B cell (primary cell): Measurements from ENCODE around the gene ATP5PB. TPM values are rescaled to one million over a fixed set of nuclear protein-coding genes. Genes with fewer than 3 reads are reported as not detected.

ENCODE experiments used
- ATAC-seq: fragments of 200-7000 bp; cut with Tn5 transposase; one replicate; pipeline ENCODE4 v1.10.0; 2021; ENCODE audit warnings: low read depth, mild to moderate bottlenecking, moderate number of reproducible peaks, moderate library complexity
- CTCF ChIA-PET: fragments of 350-600 bp; sonication (Branson Sonifier 250); formaldehyde crosslinking; loops from one replicate; lab custom pipeline; 2021; ENCODE audit warnings: antibody characterized with exemption, inconsistent platforms; lab: Charles Lee
- POLR2A ChIA-PET: fragments of 350-600 bp; sonication (Branson Sonifier 250); formaldehyde crosslinking; loops from one replicate; lab custom pipeline; 2021; ENCODE audit warnings: antibody characterized with exemption; lab: Charles Lee
- DNase-seq: peaks from one replicate; pipeline ENCODE4 v3.0.0; 2013
- H2AFZ ChIP-seq: 2 replicates; pipeline ENCODE4 v1.6.1; 2012; ENCODE audit warnings: mild to moderate bottlenecking, low read depth, low read length; ENCODE audit not compliant: insufficient read depth, poor library complexity, severe bottlenecking
- H3K27ac ChIP-seq, 2 donors: 1 replicate in 1 of 2; 2 replicates in 1 of 2; pipeline ENCODE4 v1.5.1; 2012 to 2013; ENCODE audit warnings: low read length in 2 of 2, mild to moderate bottlenecking in 2 of 2, moderate library complexity in 1 of 2
- H3K27me3 ChIP-seq, 4 experiments: fragments of 200-600 bp in 1 of 4; sonication (generic) in 1 of 4; replicated peaks in 1 of 4; 1 replicate in 2 of 4; 2 replicates in 2 of 4; pipeline versions ENCODE4 v1.6.1 to v1.7.0; 2013 to 2016; ENCODE audit warnings: low read length in 3 of 4, mild to moderate bottlenecking in 2 of 4, mixed read lengths in 1 of 4, moderate library complexity in 1 of 4; ENCODE audit not compliant: insufficient read depth in 4 of 4, control insufficient read depth in 3 of 4; ENCODE audit errors: control extremely low read depth in 1 of 4
- H3K36me3 ChIP-seq, 2 experiments: replicated peaks in 1 of 2; 1 replicate in 1 of 2; 2 replicates in 1 of 2; pipeline versions ENCODE4 v1.6.1 to v1.7.1; 2013; ENCODE audit warnings: low read length in 1 of 2; ENCODE audit not compliant: insufficient read depth in 2 of 2, control insufficient read depth in 1 of 2; ENCODE audit errors: control extremely low read depth in 1 of 2, extremely low read depth in 1 of 2
- H3K4me1 ChIP-seq, 2 donors: fragments of 200-600 bp in 1 of 2; sonication (generic) in 1 of 2; 1 replicate in 1 of 2; 2 replicates in 1 of 2; pipeline versions ENCODE4 v1.5.1 to v1.6.1; 2013 to 2017; ENCODE audit warnings: low read length in 2 of 2; ENCODE audit not compliant: control insufficient read depth in 2 of 2, insufficient read depth in 2 of 2
- H3K4me2 ChIP-seq: replicated peaks from 2 replicates; pipeline ENCODE3; 2012; ENCODE audit warnings: mild to moderate bottlenecking, low read depth, low read length; ENCODE audit not compliant: poor library complexity, severe bottlenecking
- H3K4me3 ChIP-seq, 5 experiments: fragments of 200-600 bp in 1 of 5; sonication (generic) in 1 of 5; 1 replicate in 3 of 5; 2 replicates in 2 of 5; pipeline versions ENCODE4 v1.5.1 to v1.7.0; 2011 to 2016; ENCODE audit warnings: low read length in 4 of 5, mild to moderate bottlenecking in 4 of 5, low read depth in 2 of 5, control low read depth in 1 of 5, moderate library complexity in 1 of 5; ENCODE audit not compliant: insufficient read depth in 1 of 5; ENCODE audit errors: control extremely low read depth in 1 of 5, extremely low read depth in 1 of 5
- H3K79me2 ChIP-seq: fragments of 200-600 bp; sonication (generic); one replicate; pipeline ENCODE4 v1.6.0; 2016; ENCODE audit warnings: low read length; ENCODE audit not compliant: control insufficient read depth, insufficient read depth
- H3K9ac ChIP-seq: fragments of 200-600 bp; sonication (generic); 2 replicates; pipeline ENCODE4 v1.6.1; 2017; ENCODE audit warnings: mild to moderate bottlenecking, low read length, moderate library complexity
- H3K9me3 ChIP-seq, 3 donors: one replicate each; pipeline versions ENCODE4 v1.6.1 to v1.7.1; 2013; ENCODE audit warnings: low read length in 2 of 3; ENCODE audit not compliant: control insufficient read depth in 2 of 3, insufficient read depth in 1 of 3; ENCODE audit errors: control extremely low read depth in 1 of 3
- H4K20me1 ChIP-seq: 2 replicates; pipeline ENCODE4 v1.6.0; 2012; ENCODE audit warnings: mild to moderate bottlenecking, low read length; ENCODE audit not compliant: insufficient read depth, control insufficient read depth, poor library complexity, severe bottlenecking
- H3K27ac Mint-ChIP-seq: one replicate; pipeline ENCODE4 v1.8.0; 2021; ENCODE audit warnings: mixed read lengths
- H3K27me3 Mint-ChIP-seq: one replicate; pipeline ENCODE4 v1.8.0; 2021; ENCODE audit warnings: mixed read lengths
- H3K4me1 Mint-ChIP-seq: one replicate; pipeline ENCODE4 v1.8.0; 2021; ENCODE audit warnings: mixed read lengths
- H3K4me3 Mint-ChIP-seq: one replicate; pipeline ENCODE4 v1.8.0; 2021; ENCODE audit warnings: mixed read lengths
- H3K9me3 Mint-ChIP-seq: one replicate; pipeline ENCODE4 v1.8.0; 2022; ENCODE audit warnings: mixed read lengths; ENCODE audit not compliant: insufficient read depth
- CTCF ChIP-seq: fragments of 200-600 bp; IDR thresholded peaks from one replicate; pipeline ENCODE4 v1.8.0; 2022; ENCODE audit warnings: antibody characterized with exemption, mild to moderate bottlenecking
- EZH2 ChIP-seq: IDR thresholded peaks from 2 replicates; pipeline ENCODE4 v1.6.1; 2012; ENCODE audit warnings: borderline replicate concordance, low read depth, mild to moderate bottlenecking, moderate library complexity, low read length; ENCODE audit not compliant: insufficient read depth, poor library complexity, severe bottlenecking
- WGBS: methylation state at CpG from one replicate; pipeline ENCODE4 v1.1.5; 2013; ENCODE audit warnings: missing lambda C conversion rate; ENCODE audit not compliant: insufficient coverage; 5-methylcytosine and 5-hydroxymethylcytosine counted together
- intact Hi-C: fragments of 100-400 bp; cut with micrococcal nuclease; formaldehyde crosslinking; loops from one replicate; pipeline ENCODE4 v1.10.0; 2022
- polyA plus RNA-seq: library from polyadenylated mRNA; depleted of rRNA; stranded (reverse); fragments of >200 nt; gene quantifications from 2 replicates; pipeline ENCODE4 v1.2.3, GENCODE V29; 2012
- total RNA-seq, 2 donors: library from RNA; stranded (reverse); fragments of 120-200 nt in 1 of 2; gene quantifications; 1 replicate in 1 of 2; 2 replicates in 1 of 2; pipeline versions ENCODE4 v1.2.3 to v1.2.4, GENCODE V29; 2013 to 2022

The ATP5PB gene
- total and polyA plus RNA-seq, 2 donors (not counting 1 experiment from before 2014, with no cell fraction given) = 81.2 to 110 TPM

- H3K27ac Mint-ChIP-seq = no peak overlapping the region
- DNase-seq (no peak), ATAC-seq (no peak)
- Histone ChIP-seq H3K4me2 (no peak overlapping the region), H3K27ac (no peak overlapping the region), H3K27me3 (no peaks in the 10 kb centered on the region), H2AFZ (no peak overlapping the region), H3K4me1 (no peaks in the 10 kb centered on the region), H3K79me2 (no peaks in the 10 kb centered on the region), H3K4me3 (no peak overlapping the region), H3K9ac (no peak overlapping the region), H4K20me1 (no peaks in the 10 kb centered on the region), H3K9me3 (no peaks in the 10 kb centered on the region), H3K36me3 (peaks cover 0 to 9% of the 10 kb centered on the region in 2 experiments)
- no CpG with 5 or more reads among the region's 3 CpGs for WGBS
- H3K27me3 Mint-ChIP-seq = peaks cover 5% of the 10 kb centered on the region
- H3K4me1 Mint-ChIP-seq = no peaks in the 10 kb centered on the region
- ChIA-PET CTCF (interaction anchor here (0.7 to 1.1 kb wide), 3 partner anchors 18 to 640 kb away, joined by 3 read pairs; no protein-coding TSS in a partner anchor), POLR2A (no interaction called here)
- H3K4me3 Mint-ChIP-seq = no peak overlapping the region
- TF ChIP-seq CTCF = no peak
- no peak for TF ChIP-seq EZH2
- intact Hi-C loops = no loop called here
- H3K9me3 Mint-ChIP-seq = no peaks in the 10 kb centered on the region
Measured at GRCh38 chr1:111424281-111424680, 25.0 kb upstream of the ATP5PB start.

GRCh38 chr1:111436726-111437125, 12.5 kb upstream of the ATP5PB start:
- Mint-ChIP-seq H3K27ac (no peak overlapping the region), H3K9me3 (no peaks in the 10 kb centered on the region), H3K27me3 (no peaks in the 10 kb centered on the region), H3K4me1 (peaks cover 5% of the 10 kb centered on the region), H3K4me3 (no peak overlapping the region)
- Histone ChIP-seq H3K79me2 (no peaks in the 10 kb centered on the region), H3K27me3 (no peaks in the 10 kb centered on the region), H3K9me3 (no peaks in the 10 kb centered on the region), H3K27ac (peak overlapping the region in 1 of 2 donors; percentile 40), H3K4me3 (no peak overlapping the region), H4K20me1 (no peaks in the 10 kb centered on the region), H3K9ac (no peak overlapping the region), H3K4me2 (no peak overlapping the region), H2AFZ (no peak overlapping the region), H3K4me1 (peaks cover 0 to 4% of the 10 kb centered on the region in 2 donors), H3K36me3 (peaks cover 0 to 33% of the 10 kb centered on the region in 2 experiments)
- TF ChIP-seq EZH2 = no peak
- TF ChIP-seq CTCF = no peak
- intact Hi-C loops = no loop called here
- ChIA-PET POLR2A (no interaction called here), CTCF (interaction anchor here (0.6 to 3.3 kb wide), 3 partner anchors 11 to 216 kb away, joined by 3 to 16 read pairs (median 3); no protein-coding TSS in a partner anchor)
- ATAC-seq = no peak
- WGBS = 0% methylated on average over 1 of the region's 3 CpGs
- DNase-seq = no peak
